Type B pancreatic cell (in vitro differentiated cells): ENCODE measurements around the gene FANCD2OS. TPM values are rescaled to one million over a fixed set of nuclear protein-coding genes. Genes with fewer than 3 reads are reported as not detected.

ENCODE experiments used
- DNase-seq: peaks from one replicate; pipeline ENCODE4 v3.0.0; 2021; ENCODE audit warnings: mixed read lengths; ENCODE audit not compliant: unreplicated experiment; ENCODE audit errors: extremely low spot score
- H3K27ac Mint-ChIP-seq: 2 replicates; pipeline ENCODE4 v1.8.0; 2021; ENCODE audit warnings: mild to moderate bottlenecking, mixed read lengths
- H3K27me3 Mint-ChIP-seq: 2 replicates; pipeline ENCODE4 v1.8.0; 2021; ENCODE audit warnings: mixed read lengths
- H3K36me3 Mint-ChIP-seq: 2 replicates; pipeline ENCODE4 v1.8.0; 2021; ENCODE audit warnings: mixed read lengths
- H3K4me1 Mint-ChIP-seq: one replicate; pipeline ENCODE4 v1.8.0; 2021; ENCODE audit warnings: mixed read lengths; ENCODE audit not compliant: unreplicated experiment
- H3K4me3 Mint-ChIP-seq: 2 replicates; pipeline ENCODE4 v1.8.0; 2021; ENCODE audit warnings: mild to moderate bottlenecking, mixed read lengths
- H3K9me3 Mint-ChIP-seq: 2 replicates; pipeline ENCODE4 v1.8.0; 2021; ENCODE audit warnings: mixed read lengths
- total RNA-seq: library from RNA; stranded (reverse); gene quantifications from 2 replicates; pipeline ENCODE4 v1.2.1, GENCODE V29; 2021; ENCODE audit warnings: low replicate concordance
- TF ChIP-seq, protein P1 (sequence below): fragments of 200-600 bp; sonication (generic); conservative IDR thresholded peaks from 2 replicates; pipeline ENCODE4 v1.5.0; 2021; ENCODE audit warnings: antibody characterized with exemption, mild to moderate bottlenecking

The FANCD2OS gene
- total RNA-seq, 1 donor from 2014 or later: not detected

DNA sequence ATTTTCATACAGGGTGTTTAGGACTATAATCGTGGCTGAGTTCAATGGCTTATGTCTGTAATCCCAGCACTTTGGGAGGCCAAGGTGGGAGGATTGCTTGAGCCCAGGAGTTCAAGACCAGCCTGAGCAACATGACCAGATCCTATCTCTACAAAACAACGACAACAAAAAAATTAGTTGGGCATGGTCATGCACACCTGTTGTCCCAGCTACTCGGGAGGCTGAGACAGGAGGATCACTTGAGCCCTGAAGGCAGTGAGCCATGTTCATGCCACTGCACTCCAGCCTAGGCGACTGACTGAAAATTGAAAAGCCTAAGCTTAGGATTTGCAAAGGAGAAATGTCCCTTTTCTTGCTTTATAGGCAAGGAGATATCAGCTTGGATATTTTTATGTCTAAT, 8.9 kb upstream of the FANCD2OS start:
- TF ChIP-seq, protein P1, sequence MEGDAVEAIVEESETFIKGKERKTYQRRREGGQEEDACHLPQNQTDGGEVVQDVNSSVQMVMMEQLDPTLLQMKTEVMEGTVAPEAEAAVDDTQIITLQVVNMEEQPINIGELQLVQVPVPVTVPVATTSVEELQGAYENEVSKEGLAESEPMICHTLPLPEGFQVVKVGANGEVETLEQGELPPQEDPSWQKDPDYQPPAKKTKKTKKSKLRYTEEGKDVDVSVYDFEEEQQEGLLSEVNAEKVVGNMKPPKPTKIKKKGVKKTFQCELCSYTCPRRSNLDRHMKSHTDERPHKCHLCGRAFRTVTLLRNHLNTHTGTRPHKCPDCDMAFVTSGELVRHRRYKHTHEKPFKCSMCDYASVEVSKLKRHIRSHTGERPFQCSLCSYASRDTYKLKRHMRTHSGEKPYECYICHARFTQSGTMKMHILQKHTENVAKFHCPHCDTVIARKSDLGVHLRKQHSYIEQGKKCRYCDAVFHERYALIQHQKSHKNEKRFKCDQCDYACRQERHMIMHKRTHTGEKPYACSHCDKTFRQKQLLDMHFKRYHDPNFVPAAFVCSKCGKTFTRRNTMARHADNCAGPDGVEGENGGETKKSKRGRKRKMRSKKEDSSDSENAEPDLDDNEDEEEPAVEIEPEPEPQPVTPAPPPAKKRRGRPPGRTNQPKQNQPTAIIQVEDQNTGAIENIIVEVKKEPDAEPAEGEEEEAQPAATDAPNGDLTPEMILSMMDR: no peak
- H3K36me3 Mint-ChIP-seq: peaks cover 7% of the 10 kb centered on the region
- peaks cover 12% of the 10 kb centered on the region for H3K4me1 Mint-ChIP-seq
- H3K27ac Mint-ChIP-seq: no peak overlapping the region
- H3K27me3 Mint-ChIP-seq: no peaks in the 10 kb centered on the region
- DNase-seq: no peak
- no peaks in the 10 kb centered on the region for H3K9me3 Mint-ChIP-seq
- H3K4me3 Mint-ChIP-seq: peak overlapping the region; percentile 100

DNA sequence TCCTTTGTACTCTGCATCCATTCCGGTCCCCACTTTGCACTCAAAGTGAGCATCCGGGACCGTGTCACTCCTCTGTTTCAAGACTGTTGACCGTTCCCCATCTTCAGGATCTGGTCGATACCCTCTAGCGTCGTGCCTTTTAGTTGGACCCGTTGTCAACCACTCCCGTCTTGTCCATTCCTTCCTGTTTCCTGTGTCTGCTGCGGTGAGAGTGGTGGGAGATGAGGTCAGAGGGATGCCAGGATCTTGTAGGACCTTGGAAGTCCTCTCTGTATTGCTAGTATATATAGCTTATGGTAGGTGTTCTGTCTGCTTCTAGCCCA, 8.0 kb upstream of the FANCD2OS start:
- peak overlapping the region; percentile 100 for H3K4me3 Mint-ChIP-seq
- peak overlapping the region; percentile 96 for H3K27ac Mint-ChIP-seq
- H3K36me3 Mint-ChIP-seq: peaks cover 4% of the 10 kb centered on the region
- peaks cover 12% of the 10 kb centered on the region for H3K4me1 Mint-ChIP-seq
- no peaks in the 10 kb centered on the region for H3K9me3 Mint-ChIP-seq
- no peaks in the 10 kb centered on the region for H3K27me3 Mint-ChIP-seq
- DNase-seq: no peak
- TF ChIP-seq, protein P1: no peak

DNA sequence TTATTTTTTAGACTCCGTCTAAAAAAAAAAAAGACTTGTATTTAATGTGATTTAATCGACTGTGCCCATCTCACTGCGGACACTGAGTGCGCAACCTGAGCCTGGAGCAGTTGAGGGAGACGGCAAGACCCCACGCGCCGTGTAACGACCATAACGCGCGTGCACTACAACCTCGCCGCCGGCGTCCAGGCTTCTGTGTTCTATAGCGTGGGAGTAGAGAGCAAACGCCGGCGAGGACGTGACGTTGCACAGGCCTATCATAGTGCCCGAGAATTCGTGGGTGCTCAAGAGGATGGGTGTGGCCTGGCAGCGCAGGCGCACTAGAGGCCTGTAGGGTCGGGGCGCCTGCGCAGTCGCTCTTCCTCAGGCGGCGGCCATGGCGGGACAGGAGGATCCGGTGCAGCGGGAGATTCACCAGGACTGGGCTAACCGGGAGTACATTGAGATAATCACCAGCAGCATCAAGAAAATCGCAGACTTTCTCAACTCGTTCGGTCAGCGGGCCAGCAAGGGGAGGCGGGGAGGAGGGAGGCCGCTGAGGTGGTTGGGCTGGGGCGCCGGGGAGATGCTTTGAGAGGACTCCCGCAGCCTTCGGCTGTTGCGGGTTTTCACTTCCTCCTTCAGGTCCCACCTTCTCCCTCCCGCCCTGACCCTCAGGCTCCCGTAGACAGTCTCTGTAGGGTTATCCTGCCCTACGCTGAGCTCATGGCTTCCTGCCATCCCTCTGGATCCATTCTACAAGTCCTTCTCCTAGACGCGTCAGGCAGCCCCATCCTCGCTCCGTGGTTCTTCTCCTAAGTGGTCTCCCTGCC, 7.5 kb upstream of the FANCD2OS start, which contains the start of gene BRK1:
BRK1 (plus strand) TSS at position 350 of the 812 bp plus-strand sequence; CDS start at position 377, 27 bp downstream.
- Mint-ChIP-seq H3K4me3 (peak within 1 kb of the TSS; percentile 100), H3K27me3 (no peaks in the 10 kb centered on the region), H3K4me1 (peaks cover 12% of the 10 kb centered on the region), H3K27ac (peak within 1 kb of the TSS; percentile 96), H3K9me3 (no peaks in the 10 kb centered on the region), H3K36me3 (no peaks in the 10 kb centered on the region)
- TF ChIP-seq, protein P1: no peak
- DNase-seq: peak; percentile 87

DNA sequence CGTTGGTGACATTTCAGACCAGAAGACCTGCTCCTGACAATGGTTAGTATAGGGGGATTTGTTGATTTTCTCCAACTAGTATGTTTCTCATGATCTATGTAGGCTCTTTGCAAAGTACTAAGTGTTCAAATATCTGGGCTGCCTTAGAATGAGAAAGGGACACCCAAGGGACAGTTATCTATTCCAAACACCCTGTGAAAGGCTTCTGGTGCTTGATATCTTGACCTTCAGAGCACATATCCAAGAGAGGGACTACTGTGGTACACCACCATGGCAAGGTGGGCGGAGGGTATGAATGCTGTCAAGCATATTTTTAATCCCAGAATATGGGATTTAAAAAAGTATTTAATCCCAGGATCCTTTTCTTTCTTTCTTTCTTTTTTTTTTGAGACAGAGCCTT, 1.1 kb downstream of the FANCD2OS start:
- Mint-ChIP-seq H3K4me3 (no peak overlapping the region), H3K4me1 (no peaks in the 10 kb centered on the region), H3K27me3 (no peaks in the 10 kb centered on the region), H3K36me3 (no peaks in the 10 kb centered on the region), H3K9me3 (no peaks in the 10 kb centered on the region), H3K27ac (no peak overlapping the region)
- TF ChIP-seq, protein P1: no peak
- no peak for DNase-seq

DNA sequence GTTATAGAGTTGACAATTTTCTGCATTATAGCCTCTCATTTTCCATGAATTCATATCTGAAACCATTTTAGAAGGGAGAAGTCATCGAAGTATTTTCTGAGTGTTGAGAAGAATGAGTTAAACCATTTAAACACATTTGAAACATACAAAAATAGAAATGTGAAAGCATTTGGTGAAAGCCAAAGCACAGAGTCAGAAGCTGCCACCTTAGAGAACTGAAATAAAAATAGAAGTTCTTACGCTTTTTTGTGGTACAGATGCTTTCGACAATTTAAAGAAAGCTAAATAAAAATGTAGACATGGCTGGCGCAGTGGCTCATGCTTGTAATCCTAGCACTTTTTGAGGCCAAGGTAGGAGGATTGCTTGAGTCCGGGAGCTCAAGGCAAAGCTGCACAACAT, 9.0 kb downstream of the FANCD2OS start:
- H3K4me3 Mint-ChIP-seq: no peak overlapping the region
- no peak overlapping the region for H3K27ac Mint-ChIP-seq
- no peaks in the 10 kb centered on the region for H3K4me1 Mint-ChIP-seq
- no peaks in the 10 kb centered on the region for H3K36me3 Mint-ChIP-seq
- no peaks in the 10 kb centered on the region for H3K27me3 Mint-ChIP-seq
- TF ChIP-seq, protein P1: no peak
- no peaks in the 10 kb centered on the region for H3K9me3 Mint-ChIP-seq
- no peak for DNase-seq
